ENCODE measurements around the gene DNAH2.
"Not testable (repeated sequence)": the region's sequence is repeated elsewhere in the genome, so short reads cannot be mapped to it uniquely, and the experiment has no call there.

DNAH2 gene

GRCh38 chr17:7777017-7777416 is 59.5 kb downstream of the DNAH2 start:
- DNase-seq, result no peak

- DNase-seq, result no peak
These were observed 63.2 kb downstream of the DNAH2 start for GRCh38 chr17:7780736-7781135.

- DNase-seq, result no peak
These were observed 63.9 kb downstream of the DNAH2 start for GRCh38 chr17:7781429-7781828.

DNA sequence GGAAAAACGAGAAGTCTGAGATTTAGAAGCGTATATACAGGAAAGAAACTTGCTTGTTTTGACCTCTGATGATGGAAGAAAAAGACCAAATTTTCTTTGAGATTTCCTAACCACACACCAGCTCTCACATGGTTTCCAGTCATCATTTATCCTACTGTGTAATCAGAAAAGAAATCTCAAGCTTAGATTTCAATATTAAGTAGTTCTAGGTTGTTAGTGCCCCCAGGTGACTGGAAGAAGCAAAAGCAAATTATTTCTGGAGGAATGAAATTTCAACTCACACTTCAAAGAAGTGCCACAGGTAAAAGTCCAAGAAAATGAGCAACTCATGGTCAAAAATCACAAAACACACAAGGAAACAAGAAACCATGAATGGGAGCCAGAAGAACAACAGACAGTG is 64.7 kb downstream of the DNAH2 start:
- DNase-seq, result no peak

DNA sequence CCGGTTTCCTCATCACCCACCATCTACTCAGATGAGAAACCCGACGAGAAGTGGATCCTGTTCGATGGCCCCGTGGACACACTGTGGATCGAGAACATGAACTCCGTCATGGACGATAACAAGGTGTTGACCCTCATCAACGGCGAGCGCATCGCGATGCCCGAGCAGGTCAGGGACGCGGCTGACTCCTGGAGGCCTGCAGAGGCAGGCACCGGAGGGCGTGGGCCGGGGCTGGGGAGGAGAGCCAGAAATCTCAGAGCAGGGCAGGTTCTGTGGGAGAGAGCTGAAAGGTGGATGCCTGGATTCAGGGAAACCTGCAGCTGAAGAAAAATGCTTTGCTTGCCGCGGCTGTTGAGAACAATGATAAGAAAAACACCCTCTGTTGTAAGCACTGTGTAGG is 69.3 kb downstream of the DNAH2 start:
- no peak for DNase-seq

DNA sequence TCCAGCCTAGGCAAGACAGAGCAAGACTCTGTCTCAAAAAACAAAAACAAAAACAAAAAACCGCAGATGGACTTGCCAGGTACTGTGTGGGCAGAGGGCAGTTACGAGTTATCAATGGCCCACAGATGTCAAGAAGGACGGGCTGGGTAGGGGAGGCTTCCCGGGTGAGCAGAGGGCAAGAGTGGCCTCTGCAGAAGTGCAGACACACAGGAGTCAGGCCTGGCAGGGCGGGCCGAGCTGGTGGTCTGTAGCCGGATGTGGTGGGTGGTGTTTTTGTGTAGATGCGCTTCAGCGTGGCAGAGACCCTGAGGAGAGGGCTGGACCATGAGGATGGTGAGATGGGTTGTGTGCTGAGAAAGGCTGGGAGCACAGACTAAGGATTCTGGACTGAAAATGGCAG is 71.6 kb downstream of the DNAH2 start:
- DNase-seq, result no peak

DNA sequence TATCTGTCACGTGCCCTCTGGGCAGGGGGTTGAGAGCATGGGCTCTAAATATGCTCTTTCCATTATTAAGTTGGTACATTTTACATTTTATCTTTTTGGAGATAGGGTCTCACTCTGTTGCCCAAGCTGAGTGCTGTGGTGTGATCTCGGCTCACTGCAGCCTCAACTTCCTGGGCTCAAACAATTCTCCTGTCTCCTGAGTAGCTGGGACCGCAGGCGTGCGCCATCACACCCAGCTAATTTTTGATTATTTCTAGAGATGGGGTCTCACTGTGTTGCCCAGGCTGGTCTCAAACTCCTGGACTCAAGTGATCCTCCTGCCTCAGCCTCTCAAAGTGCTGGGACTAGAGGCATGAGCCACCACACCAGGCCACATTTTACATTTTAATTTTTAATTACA is 72.6 kb downstream of the DNAH2 start:
- DNase-seq, result no peak

DNA sequence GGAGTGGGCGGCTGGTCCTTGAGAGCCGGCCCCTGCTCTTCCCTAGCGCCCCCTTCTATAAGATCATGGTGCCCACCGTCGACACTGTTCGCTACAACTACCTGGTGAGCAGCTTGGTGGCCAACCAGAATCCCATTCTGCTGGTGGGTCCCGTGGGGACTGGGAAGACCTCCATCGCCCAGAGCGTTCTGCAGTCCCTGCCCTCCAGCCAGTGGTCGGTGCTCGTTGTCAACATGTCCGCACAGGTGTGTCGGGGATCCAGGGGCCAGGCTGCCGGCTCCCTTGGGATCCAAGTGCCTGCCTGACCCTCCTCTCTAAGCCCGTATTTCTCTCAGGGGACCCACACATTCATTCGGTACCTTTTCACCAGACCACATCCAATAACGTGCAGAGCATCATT is 75.1 kb downstream of the DNAH2 start:
- no peak for DNase-seq

DNA sequence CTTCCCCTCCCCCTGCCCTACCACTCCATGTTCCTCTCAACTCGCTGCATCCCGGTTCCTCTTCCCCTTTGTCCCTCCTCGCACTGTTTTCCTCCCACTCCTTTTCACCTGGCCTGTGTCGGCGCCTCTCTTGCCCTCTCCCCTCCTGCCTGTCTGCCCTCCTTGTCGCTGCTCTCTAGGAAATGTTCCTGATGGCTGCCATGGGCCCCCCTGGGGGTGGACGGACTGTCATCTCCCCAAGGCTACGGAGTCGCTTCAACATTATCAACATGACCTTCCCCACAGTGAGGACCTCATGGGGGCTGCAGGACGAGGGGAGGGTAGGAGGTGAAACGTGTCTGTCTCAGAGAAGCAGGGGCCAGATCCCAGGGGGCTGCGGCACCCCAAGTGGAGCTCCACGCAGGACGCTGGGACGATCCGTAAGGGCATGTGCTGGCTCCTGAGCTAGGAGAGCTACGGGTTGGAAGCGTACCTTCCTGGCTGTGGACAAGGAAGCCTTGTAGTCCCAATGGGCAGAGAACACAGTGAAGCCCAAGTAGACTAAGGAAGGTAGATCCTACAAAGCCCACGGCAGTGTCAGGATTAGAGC is 76.6 kb downstream of the DNAH2 start:
- DNase-seq, result no peak

DNA sequence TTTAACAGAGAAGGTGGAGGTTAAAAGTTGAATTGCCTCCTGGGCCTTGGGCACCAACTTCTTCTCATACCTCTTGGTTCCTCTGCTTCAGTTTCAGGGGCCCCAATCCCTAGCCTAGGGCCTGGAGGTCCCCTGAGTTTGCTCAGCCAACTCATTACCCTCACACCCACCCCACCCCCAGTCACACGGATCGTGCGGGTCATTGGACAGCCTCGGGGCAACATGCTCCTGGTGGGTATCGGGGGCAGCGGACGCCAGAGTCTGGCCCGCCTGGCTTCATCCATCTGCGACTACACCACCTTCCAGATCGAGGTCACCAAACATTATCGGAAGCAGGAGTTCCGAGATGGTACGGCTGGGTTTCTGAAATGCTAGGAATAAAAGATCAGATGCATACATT is 80.4 kb downstream of the DNAH2 start:
- DNase-seq, result no peak

GRCh38 chr17:7798839-7799238 is 81.3 kb downstream of the DNAH2 start:
- DNase-seq, result no peak

DNA sequence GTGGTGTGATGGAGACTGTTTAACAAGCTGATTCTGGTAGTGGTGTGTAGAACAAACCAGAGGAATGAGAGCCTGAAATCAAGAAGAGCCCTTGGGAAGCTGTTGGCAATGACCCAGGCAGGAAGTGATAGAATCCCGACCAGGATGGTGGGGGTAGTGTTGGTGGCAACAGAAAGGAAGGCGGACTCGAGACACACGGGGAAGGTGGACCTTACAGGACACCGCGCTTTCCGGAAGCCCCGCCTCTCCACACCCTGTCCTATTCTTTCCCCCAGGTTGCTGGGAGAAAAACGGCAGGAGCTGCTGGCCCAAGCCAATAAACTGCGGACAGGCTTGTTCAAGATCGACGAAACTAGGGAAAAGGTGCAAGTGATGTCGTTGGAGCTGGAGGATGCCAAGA is 86.4 kb downstream of the DNAH2 start:
- no peak for DNase-seq

DNA sequence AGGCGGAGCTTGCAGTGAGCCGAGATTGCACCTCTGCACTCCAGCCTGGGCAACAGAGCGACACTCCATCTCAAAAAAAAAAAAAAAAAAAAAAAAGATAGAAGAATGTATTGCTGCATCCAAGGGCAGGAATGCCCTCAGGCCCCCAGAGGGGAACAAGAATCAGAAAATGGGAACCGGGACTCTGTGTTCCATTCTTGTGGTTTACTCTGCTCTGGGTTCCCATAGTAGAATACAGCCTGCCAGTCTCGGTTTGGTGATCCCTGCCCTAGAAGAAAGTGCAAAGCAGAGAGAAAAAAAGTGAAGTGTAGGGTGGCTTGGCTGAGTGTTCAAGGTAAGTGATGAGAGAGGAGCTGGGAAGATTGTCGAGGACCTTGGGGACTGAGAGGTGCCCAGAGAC is 89.0 kb downstream of the DNAH2 start:
- no peak for DNase-seq

- DNase-seq, result no peak
These were observed 89.7 kb downstream of the DNAH2 start for GRCh38 chr17:7807206-7807605.

GRCh38 chr17:7809086-7809790 is 91.7 kb downstream of the DNAH2 start:
- no peak for DNase-seq

GRCh38 chr17:7809791-7810343 is 92.3 kb downstream of the DNAH2 start:
- DNase-seq, result not testable (repeated sequence)

DNA sequence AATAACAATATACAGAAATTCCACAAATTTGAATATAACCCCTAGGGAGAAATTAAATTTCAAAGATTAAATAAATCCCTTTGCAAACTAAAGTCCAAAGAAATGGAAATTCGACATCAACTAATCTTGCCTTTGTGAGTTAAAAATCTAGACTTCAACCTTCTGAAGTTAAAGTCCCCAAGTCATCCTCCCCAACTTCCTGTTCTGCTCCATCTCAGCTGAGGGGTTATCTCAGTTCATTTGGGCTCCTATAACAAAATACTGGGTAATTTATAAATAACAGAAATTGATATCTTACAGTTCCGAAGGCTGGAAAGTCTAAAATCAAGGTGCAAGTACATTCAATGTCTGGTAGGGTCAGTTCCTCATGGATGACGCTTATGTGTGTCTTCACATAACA is 93.7 kb downstream of the DNAH2 start:
- DNase-seq, result no peak

DNA sequence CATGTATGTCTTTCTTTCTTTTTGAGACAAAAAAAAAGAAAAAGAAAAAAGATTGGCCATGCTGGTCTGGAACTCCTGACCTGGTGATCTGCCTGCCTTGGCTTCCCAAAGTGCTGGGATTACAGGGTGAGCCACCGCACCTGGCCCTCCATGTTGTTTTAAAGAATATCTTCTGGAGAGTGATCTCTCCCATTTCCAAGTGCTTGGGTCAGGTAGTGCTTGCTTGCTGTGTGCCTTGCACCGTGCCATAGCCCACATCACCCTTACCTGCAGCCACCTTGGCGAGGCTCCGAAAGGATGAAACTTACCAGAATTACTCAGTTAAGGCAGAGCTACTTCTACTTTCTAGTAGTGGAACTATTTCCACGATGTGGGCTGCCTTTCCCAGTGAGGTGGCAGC is 97.4 kb downstream of the DNAH2 start:
- no peak for DNase-seq

GRCh38 chr17:7816926-7817642 is 99.5 kb downstream of the DNAH2 start:
- DNase-seq, result no peak

GRCh38 chr17:7817643-7817964 is 100.1 kb downstream of the DNAH2 start:
- no peak for DNase-seq

- DNase-seq, result no peak
These were observed 100.5 kb downstream of the DNAH2 start for GRCh38 chr17:7818026-7818425.

DNA sequence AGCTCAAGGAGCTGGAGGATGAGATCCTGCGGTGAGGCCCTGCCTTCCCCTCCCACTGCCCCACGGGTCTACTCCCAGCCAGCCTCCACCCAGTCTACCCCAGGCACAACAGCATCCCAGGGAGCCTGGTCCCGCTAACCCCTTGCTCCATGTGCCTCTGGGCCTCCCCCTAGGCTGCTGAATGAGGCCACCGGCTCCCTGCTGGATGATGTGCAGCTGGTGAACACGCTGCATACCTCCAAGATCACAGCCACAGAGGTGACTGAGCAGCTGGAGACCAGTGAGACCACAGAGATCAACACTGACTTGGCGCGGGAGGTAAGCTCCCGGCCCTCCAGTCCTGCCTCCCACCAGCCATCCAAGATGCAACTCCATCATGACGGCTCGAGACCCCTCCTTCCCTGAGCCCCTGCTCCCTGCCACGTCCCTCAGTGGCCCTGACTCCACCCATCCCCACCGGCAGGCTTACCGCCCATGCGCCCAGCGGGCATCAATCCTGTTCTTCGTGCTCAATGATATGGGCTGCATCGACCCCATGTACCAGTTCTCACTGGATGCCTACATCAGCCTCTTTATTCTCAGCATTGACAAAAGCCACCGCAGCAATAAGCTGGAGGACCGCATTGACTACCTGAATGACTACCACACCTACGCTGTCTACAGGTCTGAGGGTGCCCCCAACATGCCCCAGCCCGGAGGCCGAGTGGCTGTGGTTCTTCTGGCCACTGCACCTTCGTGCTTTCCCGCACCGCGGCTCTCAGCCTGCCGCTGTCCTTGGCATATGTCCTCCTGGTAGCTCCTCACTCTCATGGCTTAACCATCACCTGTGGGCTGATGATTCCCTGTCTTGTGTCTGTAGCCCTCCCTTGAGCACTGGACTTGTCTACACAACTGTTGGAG is 101.5 kb downstream of the DNAH2 start:
- no peak for DNase-seq

DNA sequence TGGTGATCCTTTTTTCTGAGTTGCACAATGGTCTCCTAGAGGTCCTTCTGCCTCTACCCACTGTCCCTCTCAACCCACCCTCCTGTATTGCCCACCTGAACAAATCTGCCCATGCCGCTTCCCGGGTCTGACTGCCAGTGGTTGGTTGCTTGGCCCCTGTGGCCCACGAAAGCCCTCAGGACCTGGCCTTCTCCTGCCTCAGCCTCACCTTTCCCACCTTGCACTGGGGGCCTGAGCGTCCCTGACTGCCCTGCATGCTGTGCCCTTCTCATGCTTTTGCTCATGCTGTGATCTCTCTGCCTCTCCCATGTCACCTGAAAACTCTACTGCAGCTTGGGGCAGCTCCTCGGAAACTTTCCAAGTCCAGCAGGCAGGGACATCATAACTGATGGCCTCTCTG is 102.7 kb downstream of the DNAH2 start:
- no peak for DNase-seq

Measured in CD4-positive, alpha-beta T cell treated with Interferon alpha-2 for 1 hour (primary cell).